K562 (cell line): ENCODE results near the gene RSF1. TPM values are rescaled to one million over a fixed set of nuclear protein-coding genes. Genes with fewer than 3 reads are reported as not detected.
A peak's percentile ranks its signal among the peaks of the same experiment; 100 is the strongest.

Source experiments
- ATAC-seq: fragments of 200-7000 bp; cut with Tn5 transposase; 3 replicates; pipeline ENCODE4 v1.9.1; 2020; ENCODE audit warnings: moderate library complexity
- BruUV-seq: library from RNA; stranded (reverse); fragments of 400-500 nt; replicated peaks from 2 replicates; lab custom pipeline; 2021; lab: Mats Ljungman, UMichigan
- CTCF ChIA-PET: fragments of 300-600 bp; formaldehyde crosslinking; extraction: SDS; loops from one replicate; lab custom pipeline; 2021; ENCODE audit warnings: low intra/inter-chr PET ratio; lab: Yijun Ruan, JAX
- POLR2A ChIA-PET: fragments of 300-600, 350-650 bp; sonication (Branson Sonifier 250); formaldehyde crosslinking; extraction: SDS; loops from one replicate; lab custom pipeline; 2021; ENCODE audit warnings: antibody characterized with exemption, inconsistent platforms; lab: Yijun Ruan, JAX
- DNase-seq, 4 experiments: peaks; one replicate each; pipeline versions ENCODE4 v3.0.0 to v3.0.0-alpha.2; 2011 to 2018; ENCODE audit warnings: low spot score in 3 of 4, mixed read lengths in 3 of 4; ENCODE audit errors: extremely low read depth in 1 of 4
- FAIRE-seq: peaks from 2 replicates; lab custom pipeline; 2011; peaks lifted over from hg19 to GRCh38; lab: Jason Lieb, UNC
- H2AFZ ChIP-seq: 2 replicates; pipeline ENCODE4 v1.6.0; 2011; ENCODE audit warnings: low read depth, low read length, control low read depth, inconsistent platforms
- H3K27ac ChIP-seq: fragments of 200-600 bp; 3 replicates; pipeline ENCODE4 v1.8.0; 2011; ENCODE audit warnings: low read depth, mild to moderate bottlenecking, control low read depth, inconsistent platforms, low read length, moderate library complexity, mixed read lengths; ENCODE audit errors: extremely low read depth
- H3K27me3 ChIP-seq, 2 experiments: fragments of 300-600 bp in 1 of 2; 2 replicates in 1 of 2; 3 replicates in 1 of 2; pipeline versions ENCODE4 v1.6.0 to v1.8.0; 2011; ENCODE audit warnings: inconsistent platforms in 2 of 2, low read length in 2 of 2, mild to moderate bottlenecking in 1 of 2, mixed read lengths in 1 of 2, moderate library complexity in 1 of 2; ENCODE audit not compliant: control insufficient read depth in 2 of 2, insufficient read depth in 2 of 2
- H3K36me3 ChIP-seq: fragments of 300-600 bp; 3 replicates; pipeline ENCODE4 v1.8.0; 2011; ENCODE audit warnings: mild to moderate bottlenecking, low read length, inconsistent platforms; ENCODE audit not compliant: control insufficient read depth, insufficient read depth
- H3K4me1 ChIP-seq, 2 experiments: fragments of 200-600 bp in 1 of 2; replicated peaks in 1 of 2; 2 replicates in 1 of 2; 3 replicates in 1 of 2; pipeline versions ENCODE4 v1.5.1 to v1.8.0; 2011; ENCODE audit warnings: inconsistent platforms in 2 of 2, low read length in 2 of 2, mild to moderate bottlenecking in 1 of 2, mixed read lengths in 1 of 2, moderate library complexity in 1 of 2; ENCODE audit not compliant: control insufficient read depth in 2 of 2, insufficient read depth in 2 of 2
- H3K4me2 ChIP-seq: 2 replicates; pipeline ENCODE4 v1.6.1; 2011; ENCODE audit warnings: low read length, control low read depth, inconsistent platforms, mixed read lengths; ENCODE audit not compliant: insufficient read depth
- H3K4me3 ChIP-seq: fragments of 200-600 bp; sonication (generic), shearing (Covaris generic); 2 replicates; pipeline ENCODE4 v1.5.1; 2016; ENCODE audit warnings: control low read depth, inconsistent platforms
- H3K79me2 ChIP-seq: fragments of 200-600 bp; 3 replicates; pipeline ENCODE4 v1.8.0; 2011; ENCODE audit warnings: low read length, inconsistent platforms; ENCODE audit not compliant: control insufficient read depth, insufficient read depth
- H3K9ac ChIP-seq, 2 experiments: 2 replicates each; pipeline versions ENCODE4 v1.6.0 to v1.6.1; 2011; ENCODE audit warnings: low read depth in 2 of 2, low read length in 2 of 2, control low read depth in 1 of 2, inconsistent platforms in 1 of 2, mild to moderate bottlenecking in 1 of 2, mixed read lengths in 1 of 2; ENCODE audit not compliant: insufficient read depth in 1 of 2
- H3K9me1 ChIP-seq: one replicate; pipeline ENCODE4 v1.6.0; 2011; ENCODE audit warnings: inconsistent platforms, mild to moderate bottlenecking, low read length, moderate library complexity; ENCODE audit not compliant: control insufficient read depth, insufficient read depth
- H3K9me3 ChIP-seq: replicated peaks from 2 replicates; pipeline ENCODE4 v1.5.1; 2011; ENCODE audit warnings: low read depth, low read length, inconsistent platforms; ENCODE audit not compliant: control insufficient read depth, insufficient read depth
- H4K20me1 ChIP-seq: replicated peaks from 2 replicates; pipeline ENCODE4 v1.6.1; 2011; ENCODE audit warnings: low read length, inconsistent platforms, mixed read lengths; ENCODE audit not compliant: control insufficient read depth, insufficient read depth
- ATF1 ChIP-seq, 2 experiments: fragments of 450-650 bp in 1 of 2; IDR thresholded peaks; 2 replicates each; pipeline ENCODE4 v1.6.1; 2016; ENCODE audit warnings: missing compliant biosample characterization in 1 of 2, missing genetic modification characterization in 1 of 2
- BHLHE40 ChIP-seq: IDR thresholded peaks from 2 replicates; pipeline ENCODE4 v1.6.1; 2011; ENCODE audit warnings: low read length, improper control_type of control experiment
- BRD4 ChIP-seq: fragments of 200-600 bp; sonication (generic); IDR thresholded peaks from 2 replicates; pipeline ENCODE4 v1.6.1; 2017; ENCODE audit warnings: inconsistent platforms
- EP400 ChIP-seq: fragments of 450-650 bp; IDR thresholded peaks from 2 replicates; pipeline ENCODE4 v1.6.1; 2017; ENCODE audit warnings: antibody characterized with exemption, mild to moderate bottlenecking, moderate library complexity
- HIVEP1 ChIP-seq: fragments of 250-450 bp; sonication (Bioruptor Pico); IDR thresholded peaks from 2 replicates; pipeline ENCODE4 v1.4.0; 2020; ENCODE audit warnings: mild to moderate bottlenecking
- KAT2B ChIP-seq: IDR thresholded peaks from one replicate; pipeline ENCODE4 v1.6.1; 2012; ENCODE audit warnings: low read depth, mild to moderate bottlenecking, control low read depth, inconsistent platforms, low read length, moderate library complexity
- KDM1A ChIP-seq, 2 experiments: fragments of 450-650 bp; IDR thresholded peaks; 2 replicates each; pipeline ENCODE4 v1.6.1; 2016; ENCODE audit warnings: mild to moderate bottlenecking in 2 of 2
- MAFK ChIP-seq: IDR thresholded peaks from 2 replicates; pipeline ENCODE4 v1.6.1; 2011; ENCODE audit warnings: low read length, improper control_type of control experiment
- MTA3 ChIP-seq: fragments of 450-650 bp; formaldehyde crosslinking; IDR thresholded peaks from 2 replicates; pipeline ENCODE4 v1.6.1; 2017; ENCODE audit warnings: mild to moderate bottlenecking, borderline replicate concordance
- NR2C2 ChIP-seq, 2 experiments: fragments of 200-800 bp in 1 of 2; sonication (Bioruptor generic) in 1 of 2; sonication (generic) in 1 of 2; formaldehyde crosslinking in 1 of 2; IDR thresholded peaks; 2 replicates each; pipeline versions ENCODE4 v1.6.1 to v1.8.0; 2016 to 2022; ENCODE audit warnings: mild to moderate bottlenecking in 1 of 2, missing compliant biosample characterization in 1 of 2, missing genetic modification characterization in 1 of 2, missing genetic modification reagents in 1 of 2
- PML ChIP-seq: IDR thresholded peaks from 2 replicates; pipeline ENCODE4 v1.6.1; 2012; ENCODE audit warnings: low read length, inconsistent platforms
- RNF2 ChIP-seq: sonication (generic); IDR thresholded peaks from 2 replicates; pipeline ENCODE4 v1.6.1; 2016
- SMC3 ChIP-seq: conservative IDR thresholded peaks from 2 replicates; pipeline ENCODE4 v1.6.1; 2011; ENCODE audit warnings: low read depth, low read length, improper control_type of control experiment; ENCODE audit not compliant: insufficient read depth
- SP2 ChIP-seq: IDR thresholded peaks from 2 replicates; pipeline ENCODE4 v1.6.1; 2011; ENCODE audit warnings: mild to moderate bottlenecking, low read depth, low read length, moderate library complexity; ENCODE audit not compliant: poor library complexity, severe bottlenecking; ENCODE audit errors: extremely low read depth
- SRSF1 ChIP-seq: fragments of 200-400 bp; formaldehyde crosslinking; IDR thresholded peaks from 2 replicates; pipeline ENCODE4 v1.6.1; 2017; ENCODE audit warnings: mild to moderate bottlenecking, low read depth, low read length, moderate library complexity
- TCF3 ChIP-seq: sonication (generic); formaldehyde crosslinking; IDR thresholded peaks from 2 replicates; pipeline ENCODE4 v1.4.0; 2020; ENCODE audit warnings: mild to moderate bottlenecking, missing genetic modification reagents
- TRIM24 ChIP-seq, 2 experiments: fragments of 450-650 bp; IDR thresholded peaks; 2 replicates each; pipeline ENCODE4 v1.6.1; 2016
- ZNF217 ChIP-seq: sonication (generic); formaldehyde crosslinking; IDR thresholded peaks from 2 replicates; pipeline ENCODE4 v1.8.0; 2022; ENCODE audit warnings: mild to moderate bottlenecking, missing genetic modification reagents
- WGBS: fragments of 100-300 bp; shearing (Covaris generic); methylation state at CpG from one replicate; pipeline ENCODE4 v1.1.6; 2016; ENCODE audit warnings: low coverage, mixed read lengths; ENCODE audit not compliant: insufficient coverage; ENCODE audit errors: missing lambda C conversion rate; 5-methylcytosine and 5-hydroxymethylcytosine counted together
- in situ Hi-C: fragments of 300-500 bp; cut with MboI; formaldehyde crosslinking; loops from 4 replicates; pipeline ENCODE4 v1.15.0; 2018; ENCODE audit warnings: inconsistent platforms, mixed read lengths
- intact Hi-C: fragments of 100-400 bp; cut with micrococcal nuclease; formaldehyde crosslinking; loops from 2 replicates; pipeline ENCODE4 v1.14.2; 2022
- polyA plus RNA-seq, 8 experiments: library from polyadenylated mRNA; depleted of rRNA in 4 of 8; stranded (reverse) in 5 of 8; unstranded in 3 of 8; fragments of >200 nt; fragmentation: Nextera tagmentation in 2 of 8; fragmentation: Illumina TruSeq in 1 of 8; extraction: Ambion mirVana in 2 of 8; extraction: Trizol in 1 of 8; gene quantifications; 2 replicates each; pipeline versions ENCODE4 v1.2.1 to v1.2.3, GENCODE V29; 2011 to 2014; ENCODE audit warnings: inconsistent platforms in 1 of 8, missing spikeins in 1 of 8
- total RNA-seq, 7 experiments: library from RNA; depleted of rRNA in 6 of 7; stranded (reverse); fragments of >200 nt in 6 of 7; fragmentation: Illumina TruSeq in 2 of 7; extraction: Trizol in 2 of 7; gene quantifications; 2 replicates each; pipeline versions ENCODE4 v1.2.1 to v1.2.3, GENCODE V29; 2011 to 2021; ENCODE audit warnings: low replicate concordance in 1 of 7
- TF ChIP-seq, protein P1 (sequence below), 2 experiments: fragments of 450-650 bp; IDR thresholded peaks; 2 replicates each; pipeline ENCODE4 v1.6.1; 2016
- TF ChIP-seq, protein P2 (sequence below): fragments of 450-650 bp; formaldehyde crosslinking; IDR thresholded peaks from 2 replicates; pipeline ENCODE4 v1.4.0; 2020; ENCODE audit warnings: mild to moderate bottlenecking, mixed read lengths
- TF ChIP-seq, protein P3 (sequence below): sonication (generic); formaldehyde crosslinking; IDR thresholded peaks from 2 replicates; pipeline ENCODE4 v1.5.0; 2020; ENCODE audit warnings: missing genetic modification reagents

Gene RSF1
- total and polyA plus RNA-seq, 9 of the 15 experiments (the other 6 are each of a cell fraction or from before 2014, with no cell fraction given) = 9.7 to 63.6 (median 42.8) TPM

DNA sequence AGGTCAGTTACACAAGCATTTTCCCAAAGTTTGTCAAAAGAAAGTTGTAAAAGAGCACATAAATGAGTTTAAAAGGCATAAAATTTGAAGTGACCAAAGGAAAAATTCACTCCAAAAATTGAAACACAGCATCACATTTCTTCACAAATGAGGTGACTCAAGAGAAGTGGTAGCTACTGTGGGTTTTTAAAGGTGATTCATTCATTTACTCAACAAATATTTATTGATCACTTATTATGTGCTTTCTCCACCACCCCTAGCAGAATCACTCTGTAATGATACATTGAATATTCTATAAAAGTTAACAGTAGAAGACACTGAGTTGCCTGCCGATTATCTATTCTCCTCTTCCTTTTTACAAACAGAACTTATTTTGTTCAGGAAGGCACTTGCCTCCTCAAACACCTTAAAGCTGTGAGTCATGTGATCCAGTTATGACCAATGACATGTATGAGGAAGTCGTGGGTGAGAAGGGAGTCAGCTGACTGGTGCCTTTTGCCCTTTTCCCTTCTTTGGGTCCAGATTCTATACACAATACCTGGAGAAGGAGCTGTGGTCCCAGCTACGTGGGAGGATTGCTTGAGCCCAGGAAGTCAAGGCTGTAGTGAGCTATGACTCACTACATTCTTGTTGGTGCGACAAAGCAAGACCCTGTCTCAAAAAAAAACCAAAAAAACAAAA lies 115.2 kb downstream of the RSF1 start:
- CTCF ChIA-PET = no interaction called here
- Histone ChIP-seq H4K20me1 (no peaks in the 10 kb centered on the region), H3K4me1 (no peaks in the 10 kb centered on the region; a peak in 1 of 5 replicates), H3K4me3 (no peak overlapping the region), H3K27ac (peak overlapping the region; percentile 31; the same call in 2 of the 3 replicates), H3K9me1 (no peaks in the 10 kb centered on the region), H2AFZ (no peak overlapping the region), H3K27me3 (no peaks in the 10 kb centered on the region), H3K9ac (no peak overlapping the region), H3K9me3 (no peaks in the 10 kb centered on the region), H3K36me3 (peaks cover 20% of the 10 kb centered on the region; the same call in 2 of the 3 replicates), H3K4me2 (no peak overlapping the region), H3K79me2 (no peaks in the 10 kb centered on the region)
- peak; percentile 79 for ATAC-seq
- peak; percentile 79 for FAIRE-seq
- POLR2A ChIA-PET = interaction anchor here (0.6 kb wide), 1 partner anchor 169 kb away, joined by 3 read pairs; no protein-coding TSS in a partner anchor
- peak; percentile 29 to 75 (median 40) for DNase-seq
- in situ Hi-C loops = no loop called here
- 41% methylated on average over 4 of the region's 4 CpGs for WGBS
- intact Hi-C loops = no loop called here
- no TSS peak for BruUV-seq
- TF ChIP-seq SRSF1 = no peak
- TF ChIP-seq MTA3 = no peak
- no peak for TF ChIP-seq BHLHE40
- TF ChIP-seq, protein P1, sequence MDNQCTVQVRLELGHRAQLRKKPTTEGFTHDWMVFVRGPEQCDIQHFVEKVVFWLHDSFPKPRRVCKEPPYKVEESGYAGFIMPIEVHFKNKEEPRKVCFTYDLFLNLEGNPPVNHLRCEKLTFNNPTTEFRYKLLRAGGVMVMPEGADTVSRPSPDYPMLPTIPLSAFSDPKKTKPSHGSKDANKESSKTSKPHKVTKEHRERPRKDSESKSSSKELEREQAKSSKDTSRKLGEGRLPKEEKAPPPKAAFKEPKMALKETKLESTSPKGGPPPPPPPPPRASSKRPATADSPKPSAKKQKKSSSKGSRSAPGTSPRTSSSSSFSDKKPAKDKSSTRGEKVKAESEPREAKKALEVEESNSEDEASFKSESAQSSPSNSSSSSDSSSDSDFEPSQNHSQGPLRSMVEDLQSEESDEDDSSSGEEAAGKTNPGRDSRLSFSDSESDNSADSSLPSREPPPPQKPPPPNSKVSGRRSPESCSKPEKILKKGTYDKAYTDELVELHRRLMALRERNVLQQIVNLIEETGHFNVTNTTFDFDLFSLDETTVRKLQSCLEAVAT (IDR thresholded peaks at IDR 0.05) = no peak
- TF ChIP-seq EP400 = no peak
- TF ChIP-seq HIVEP1 (CRISPR knock-in tag) = no peak
- no peak for TF ChIP-seq BRD4
- no peak for TF ChIP-seq SP2
- TF ChIP-seq, protein P2, sequence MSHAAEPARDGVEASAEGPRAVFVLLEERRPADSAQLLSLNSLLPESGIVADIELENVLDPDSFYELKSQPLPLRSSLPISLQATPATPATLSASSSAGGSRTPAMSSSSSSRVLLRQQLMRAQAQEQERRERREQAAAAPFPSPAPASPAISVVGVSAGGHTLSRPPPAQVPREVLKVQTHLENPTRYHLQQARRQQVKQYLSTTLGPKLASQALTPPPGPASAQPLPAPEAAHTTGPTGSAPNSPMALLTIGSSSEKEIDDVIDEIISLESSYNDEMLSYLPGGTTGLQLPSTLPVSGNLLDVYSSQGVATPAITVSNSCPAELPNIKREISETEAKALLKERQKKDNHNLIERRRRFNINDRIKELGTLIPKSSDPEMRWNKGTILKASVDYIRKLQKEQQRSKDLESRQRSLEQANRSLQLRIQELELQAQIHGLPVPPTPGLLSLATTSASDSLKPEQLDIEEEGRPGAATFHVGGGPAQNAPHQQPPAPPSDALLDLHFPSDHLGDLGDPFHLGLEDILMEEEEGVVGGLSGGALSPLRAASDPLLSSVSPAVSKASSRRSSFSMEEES (CRISPR knock-in tag) = peak; percentile 90
- no peak for TF ChIP-seq RNF2
- TF ChIP-seq KAT2B = no peak
- TF ChIP-seq, protein P3, sequence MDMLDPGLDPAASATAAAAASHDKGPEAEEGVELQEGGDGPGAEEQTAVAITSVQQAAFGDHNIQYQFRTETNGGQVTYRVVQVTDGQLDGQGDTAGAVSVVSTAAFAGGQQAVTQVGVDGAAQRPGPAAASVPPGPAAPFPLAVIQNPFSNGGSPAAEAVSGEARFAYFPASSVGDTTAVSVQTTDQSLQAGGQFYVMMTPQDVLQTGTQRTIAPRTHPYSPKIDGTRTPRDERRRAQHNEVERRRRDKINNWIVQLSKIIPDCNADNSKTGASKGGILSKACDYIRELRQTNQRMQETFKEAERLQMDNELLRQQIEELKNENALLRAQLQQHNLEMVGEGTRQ (CRISPR knock-in tag) = peak; percentile 87
- no peak for TF ChIP-seq NR2C2 (CRISPR knock-in tag; IDR thresholded peaks at IDR 0.05)
- TF ChIP-seq NR2C2 (tag; IDR thresholded peaks at IDR 0.05) = peak; percentile 71; the same call in 1 of the 2 replicates
- no peak for TF ChIP-seq ATF1 (CRISPR knock-in tag; IDR thresholded peaks at IDR 0.05)
- no peak for TF ChIP-seq ATF1 (tag; IDR thresholded peaks at IDR 0.05)
- TF ChIP-seq MAFK = no peak
- TF ChIP-seq SMC3 = no peak
- TF ChIP-seq PML = no peak
- TF ChIP-seq TCF3 (CRISPR knock-in tag) = no peak
- TF ChIP-seq ZNF217 = no peak
- no peak for TF ChIP-seq TRIM24 (IDR thresholded peaks at IDR 0.05)
- no peak for TF ChIP-seq KDM1A (IDR thresholded peaks at IDR 0.05)
